Measurements from ENCODE around the gene CACNG5.

- TF ChIP-seq TAF1 (IDR thresholded peaks at IDR 0.05; ENCODE audit: borderline replicate concordance, insufficient read depth, low read length): no peak
- TF ChIP-seq POLR2AphosphoS5 (IDR thresholded peaks at IDR 0.05; ENCODE audit: low read depth, low read length): no peak
- TF ChIP-seq, protein P1, sequence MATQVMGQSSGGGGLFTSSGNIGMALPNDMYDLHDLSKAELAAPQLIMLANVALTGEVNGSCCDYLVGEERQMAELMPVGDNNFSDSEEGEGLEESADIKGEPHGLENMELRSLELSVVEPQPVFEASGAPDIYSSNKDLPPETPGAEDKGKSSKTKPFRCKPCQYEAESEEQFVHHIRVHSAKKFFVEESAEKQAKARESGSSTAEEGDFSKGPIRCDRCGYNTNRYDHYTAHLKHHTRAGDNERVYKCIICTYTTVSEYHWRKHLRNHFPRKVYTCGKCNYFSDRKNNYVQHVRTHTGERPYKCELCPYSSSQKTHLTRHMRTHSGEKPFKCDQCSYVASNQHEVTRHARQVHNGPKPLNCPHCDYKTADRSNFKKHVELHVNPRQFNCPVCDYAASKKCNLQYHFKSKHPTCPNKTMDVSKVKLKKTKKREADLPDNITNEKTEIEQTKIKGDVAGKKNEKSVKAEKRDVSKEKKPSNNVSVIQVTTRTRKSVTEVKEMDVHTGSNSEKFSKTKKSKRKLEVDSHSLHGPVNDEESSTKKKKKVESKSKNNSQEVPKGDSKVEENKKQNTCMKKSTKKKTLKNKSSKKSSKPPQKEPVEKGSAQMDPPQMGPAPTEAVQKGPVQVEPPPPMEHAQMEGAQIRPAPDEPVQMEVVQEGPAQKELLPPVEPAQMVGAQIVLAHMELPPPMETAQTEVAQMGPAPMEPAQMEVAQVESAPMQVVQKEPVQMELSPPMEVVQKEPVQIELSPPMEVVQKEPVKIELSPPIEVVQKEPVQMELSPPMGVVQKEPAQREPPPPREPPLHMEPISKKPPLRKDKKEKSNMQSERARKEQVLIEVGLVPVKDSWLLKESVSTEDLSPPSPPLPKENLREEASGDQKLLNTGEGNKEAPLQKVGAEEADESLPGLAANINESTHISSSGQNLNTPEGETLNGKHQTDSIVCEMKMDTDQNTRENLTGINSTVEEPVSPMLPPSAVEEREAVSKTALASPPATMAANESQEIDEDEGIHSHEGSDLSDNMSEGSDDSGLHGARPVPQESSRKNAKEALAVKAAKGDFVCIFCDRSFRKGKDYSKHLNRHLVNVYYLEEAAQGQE (IDR thresholded peaks at IDR 0.05; ENCODE audit: insufficient read depth in 1 of 2, low read depth in 2 of 2, low read length in 2 of 2): no peak
- TF ChIP-seq SIN3A (IDR thresholded peaks at IDR 0.05; ENCODE audit: borderline replicate concordance, insufficient read depth, low read length): no peak
- TF ChIP-seq FOXP2 (optimal IDR thresholded peaks at IDR 0.05; ENCODE audit: borderline replicate concordance, extremely low read depth, extremely low read length, insufficient read depth): no peak
Measured at GRCh38 chr17:66918896-66919295, 84.0 kb downstream of the CACNG5 start.
